RWPE2 (cell line): ENCODE data around the gene N4BP2.

Experiments used
- ATAC-seq: fragments of 200-7000 bp; cut with Tn5 transposase; 3 replicates; pipeline ENCODE4 v1.9.1; 2021; ENCODE audit warnings: low read depth
- DNase-seq: peaks from one replicate; pipeline ENCODE4 v3.0.0-alpha.2; 2020; ENCODE audit warnings: low spot score
- H3K27ac ChIP-seq: fragments of 450-650 bp; 2 replicates; pipeline ENCODE4 v1.5.1; 2017; ENCODE audit warnings: mild to moderate bottlenecking; ENCODE audit not compliant: poor library complexity, severe bottlenecking
- H3K27me3 ChIP-seq: fragments of 250-450 bp; sonication (Bioruptor Pico); 2 replicates; pipeline ENCODE4 v1.5.1; 2021; ENCODE audit warnings: mild to moderate bottlenecking, moderate library complexity; ENCODE audit not compliant: insufficient read depth, poor library complexity, severe bottlenecking
- H3K36me3 ChIP-seq: fragments of 250-450 bp; sonication (Bioruptor Pico); 2 replicates; pipeline ENCODE4 v1.5.1; 2020; ENCODE audit warnings: low read depth, mild to moderate bottlenecking, moderate library complexity
- H3K4me1 ChIP-seq: fragments of 250-450 bp; sonication (Bioruptor Pico); 2 replicates; pipeline ENCODE4 v1.5.1; 2021; ENCODE audit warnings: mild to moderate bottlenecking, moderate library complexity; ENCODE audit not compliant: insufficient read depth, poor library complexity, severe bottlenecking
- H3K4me3 ChIP-seq: fragments of 250-450 bp; sonication (Bioruptor Pico); 2 replicates; pipeline ENCODE4 v1.5.1; 2021; ENCODE audit warnings: mild to moderate bottlenecking, moderate library complexity; ENCODE audit not compliant: severe bottlenecking
- H3K9me3 ChIP-seq: fragments of 250-450 bp; sonication (Bioruptor Pico); 2 replicates; pipeline ENCODE4 v1.5.1; 2021; ENCODE audit warnings: mild to moderate bottlenecking, moderate library complexity; ENCODE audit not compliant: severe bottlenecking
- CTCF ChIP-seq: fragments of 450-650 bp; IDR thresholded peaks from one replicate; pipeline ENCODE4 v1.5.1; 2017; ENCODE audit warnings: mild to moderate bottlenecking, moderate library complexity; ENCODE audit not compliant: poor library complexity, severe bottlenecking

N4BP2 gene

GRCh38 chr4:40182954-40183353, 126.3 kb downstream of the N4BP2 start:
- no peak for ATAC-seq
- Histone ChIP-seq H3K4me1 (peaks cover 47% of the 10 kb centered on the region), H3K9me3 (no peaks in the 10 kb centered on the region), H3K27me3 (no peaks in the 10 kb centered on the region), H3K27ac (peak overlapping the region; percentile 93), H3K4me3 (no peak overlapping the region), H3K36me3 (no peaks in the 10 kb centered on the region)
- no peak for DNase-seq
- no peak for TF ChIP-seq CTCF

DNA sequence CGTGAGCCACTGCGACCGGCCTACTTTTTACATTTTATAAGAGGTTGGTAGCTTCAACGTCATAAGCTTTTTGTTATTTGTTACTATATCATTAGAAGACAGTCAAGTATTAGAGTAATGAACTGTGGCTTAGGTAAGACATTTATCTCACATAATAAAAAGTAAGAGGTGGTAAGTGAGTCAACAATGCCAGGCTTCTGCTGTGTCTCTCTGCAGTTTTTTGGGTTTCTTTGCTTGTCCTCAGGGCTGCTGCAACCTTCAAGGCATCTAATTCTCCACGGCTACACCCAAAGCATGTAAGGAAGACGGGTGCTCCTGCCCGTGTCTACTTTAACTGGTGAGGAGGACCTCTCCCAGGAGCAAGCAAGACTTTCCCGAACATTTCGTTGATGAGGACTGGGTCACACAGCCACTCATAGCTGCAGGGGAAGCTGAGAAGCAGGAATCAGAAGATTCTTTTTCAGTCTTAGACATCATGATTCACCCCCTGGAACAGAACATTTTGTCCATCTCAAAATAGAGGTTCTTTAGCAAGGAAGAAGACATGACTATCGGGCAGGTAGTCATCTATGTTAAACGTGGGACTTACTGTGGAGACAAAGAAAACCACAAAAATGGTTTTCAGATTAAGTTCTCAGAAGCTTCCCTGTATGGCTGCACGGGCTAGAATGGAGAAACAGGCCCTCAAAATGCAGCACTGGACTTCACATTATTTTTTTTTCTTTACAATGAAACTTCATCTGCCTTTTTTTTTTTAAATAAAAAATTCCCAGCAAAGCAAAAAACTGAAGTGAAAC, 127.2 kb downstream of the N4BP2 start:
- no peak for TF ChIP-seq CTCF
- no peak overlapping the region for H3K4me3 ChIP-seq
- H3K36me3 ChIP-seq: no peaks in the 10 kb centered on the region
- no peaks in the 10 kb centered on the region for H3K9me3 ChIP-seq
- DNase-seq (no peak), ATAC-seq (peak; percentile 76)
- no peaks in the 10 kb centered on the region for H3K27me3 ChIP-seq
- peaks cover 47% of the 10 kb centered on the region for H3K4me1 ChIP-seq
- H3K27ac ChIP-seq: peak overlapping the region; percentile 93

GRCh38 chr4:40185830-40186664, 129.4 kb downstream of the N4BP2 start:
- Histone ChIP-seq H3K4me1 (peaks cover 45% of the 10 kb centered on the region), H3K4me3 (no peak overlapping the region), H3K9me3 (no peaks in the 10 kb centered on the region), H3K27ac (peak overlapping the region; percentile 93), H3K36me3 (no peaks in the 10 kb centered on the region), H3K27me3 (no peaks in the 10 kb centered on the region)
- ATAC-seq (no peak), DNase-seq (no peak)
- no peak for TF ChIP-seq CTCF

DNA sequence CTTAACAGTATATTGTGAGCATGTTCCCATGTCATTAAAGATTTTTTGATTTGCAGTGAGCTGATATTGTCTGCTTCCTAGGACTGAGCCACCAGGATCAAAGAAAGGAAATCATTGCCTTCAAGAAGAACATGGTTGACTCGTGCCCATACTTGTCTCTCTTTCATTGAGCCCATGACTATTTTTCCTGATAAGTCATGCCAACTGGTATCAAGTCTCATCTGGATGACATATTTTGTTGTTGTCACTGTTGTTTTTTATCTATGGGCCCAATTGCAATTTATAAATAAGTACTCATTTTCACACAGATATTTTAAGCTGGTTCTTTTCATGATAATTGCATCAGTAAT, 130.0 kb downstream of the N4BP2 start:
- Histone ChIP-seq H3K27me3 (no peaks in the 10 kb centered on the region), H3K27ac (peak overlapping the region; percentile 93), H3K36me3 (no peaks in the 10 kb centered on the region), H3K4me3 (no peak overlapping the region), H3K9me3 (no peaks in the 10 kb centered on the region), H3K4me1 (peaks cover 50% of the 10 kb centered on the region)
- no peak for DNase-seq
- TF ChIP-seq CTCF: no peak
- ATAC-seq: no peak

- Histone ChIP-seq H3K36me3 (no peaks in the 10 kb centered on the region), H3K9me3 (no peaks in the 10 kb centered on the region), H3K27ac (peak overlapping the region; percentile 93), H3K4me1 (peaks cover 55% of the 10 kb centered on the region), H3K27me3 (no peaks in the 10 kb centered on the region), H3K4me3 (no peak overlapping the region)
- DNase-seq (no peak), ATAC-seq (no peak)
- no peak for TF ChIP-seq CTCF
Measured at GRCh38 chr4:40187386-40187906, 130.8 kb downstream of the N4BP2 start.
